Measurements from ENCODE around the gene EXD3. TPM values are rescaled to one million over a fixed set of nuclear protein-coding genes. Genes with fewer than 3 reads are reported as not detected.

EXD3 gene
- total RNA-seq, 2 experiments from 2014 or later: 20.8 to 27.0 TPM

DNA sequence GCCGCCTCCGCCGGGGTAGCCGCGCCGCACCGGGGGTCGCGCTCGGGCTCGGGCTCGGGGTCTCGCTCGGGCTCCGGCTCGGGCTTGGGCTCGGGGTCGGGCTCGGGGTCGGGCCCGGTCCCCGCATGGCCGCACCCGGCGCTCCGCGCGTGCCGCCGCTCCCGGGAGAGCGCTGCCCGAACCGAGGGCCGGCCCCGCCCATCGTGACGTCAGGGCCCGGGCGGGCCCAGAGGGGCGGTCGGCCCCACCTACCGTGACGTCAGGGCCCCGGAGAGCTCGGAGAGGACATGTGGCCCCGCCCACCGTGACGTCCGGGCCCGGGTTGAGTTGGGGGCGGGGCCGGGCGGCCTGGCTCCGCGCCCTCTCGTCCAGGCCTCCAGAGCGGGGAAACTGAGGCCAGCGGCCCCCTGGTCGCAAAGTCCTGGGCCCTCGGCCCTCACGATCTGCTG lies 36.2 kb upstream of the EXD3 start, which contains the start of gene NSMF:
Gene NSMF (minus strand): TSS at position 183 of the 449 bp plus-strand sequence. CDS start 232 bp downstream, outside the sequence.
- peak; percentile 94 for DNase-seq (ENCODE audit: low spot score)
- H3K4me3 ChIP-seq (ENCODE audit: low read depth, low read length, poor library complexity, severe bottlenecking): peak within 1 kb of the TSS; percentile 77
- peak within 1 kb of the TSS; percentile 32 for H3K27ac ChIP-seq (ENCODE audit: low read depth, low read length, poor library complexity, severe bottlenecking)
- no peaks in the 10 kb centered on the region for H3K9me3 ChIP-seq (ENCODE audit: low read length)
- H3K4me1 ChIP-seq (ENCODE audit: insufficient read depth, low read length, poor library complexity, severe bottlenecking): peaks cover 42% of the 10 kb centered on the region
- no TSS peak for BruUV-seq (replicated peaks)
- H3K36me3 ChIP-seq (ENCODE audit: insufficient read depth, low read length): no peaks in the 10 kb centered on the region
- H2AFZ ChIP-seq (ENCODE audit: low read length): peak within 1 kb of the TSS; percentile 62; the same call in 1 of the 2 replicates
- ChIA-PET CTCF (ENCODE audit: unreplicated experiment) (no interaction called here), POLR2A (no interaction called here)
- peak within 1 kb of the TSS; percentile 93 for H3K4me2 ChIP-seq (ENCODE audit: low read length)
- intact Hi-C loops (cut with micrococcal nuclease; ENCODE audit: unreplicated experiment): no loop called here
- H4K20me1 ChIP-seq (ENCODE audit: insufficient read depth, low read length): no peaks in the 10 kb centered on the region
- H3K9me2 ChIP-seq (ENCODE audit: insufficient read depth, low read length): no peaks in the 10 kb centered on the region
- no peak for TF ChIP-seq CTCF (conservative IDR thresholded peaks at IDR 0.05; ENCODE audit: low read length)
- no peak for TF ChIP-seq EZH2phosphoT487 (IDR thresholded peaks at IDR 0.05; ENCODE audit: borderline replicate concordance, low read depth, low read length)
- H3K79me2 ChIP-seq (ENCODE audit: insufficient read depth, low read depth, low read length): no peaks in the 10 kb centered on the region

GRCh38 chr9:137458194-137459151 lies 35.5 kb upstream of the EXD3 start:
- H3K9me3 ChIP-seq (ENCODE audit: low read length): no peaks in the 10 kb centered on the region
- intact Hi-C loops (cut with micrococcal nuclease; ENCODE audit: unreplicated experiment): no loop called here
- H3K4me2 ChIP-seq (ENCODE audit: low read length): peak overlapping the region; percentile 93
- peaks cover 44% of the 10 kb centered on the region for H3K4me1 ChIP-seq (ENCODE audit: insufficient read depth, low read length, poor library complexity, severe bottlenecking)
- H2AFZ ChIP-seq (ENCODE audit: low read length): no peak overlapping the region
- no peaks in the 10 kb centered on the region for H3K79me2 ChIP-seq (ENCODE audit: insufficient read depth, low read depth, low read length)
- ChIA-PET POLR2A (no interaction called here), CTCF (ENCODE audit: unreplicated experiment) (no interaction called here)
- H3K9me2 ChIP-seq (ENCODE audit: insufficient read depth, low read length): no peaks in the 10 kb centered on the region
- H3K4me3 ChIP-seq (ENCODE audit: low read depth, low read length, poor library complexity, severe bottlenecking): peak overlapping the region; percentile 77
- no peak overlapping the region for H3K27ac ChIP-seq (ENCODE audit: low read depth, low read length, poor library complexity, severe bottlenecking)
- H4K20me1 ChIP-seq (ENCODE audit: insufficient read depth, low read length): no peaks in the 10 kb centered on the region
- TF ChIP-seq CTCF (conservative IDR thresholded peaks at IDR 0.05; ENCODE audit: low read length) (no peak), EZH2phosphoT487 (IDR thresholded peaks at IDR 0.05; ENCODE audit: borderline replicate concordance, low read depth, low read length) (no peak)
- no TSS peak for BruUV-seq (replicated peaks)
- DNase-seq (ENCODE audit: low spot score): no peak
- H3K36me3 ChIP-seq (ENCODE audit: insufficient read depth, low read length): no peaks in the 10 kb centered on the region
